Fibroblast of lung (primary cell): Measurements from ENCODE around the gene PAK6. TPM values are rescaled to one million over a fixed set of nuclear protein-coding genes. Genes with fewer than 3 reads are reported as not detected.

Experiments used
- DNase-seq, 2 donors: peaks; one replicate each; pipeline versions ENCODE4 v3.0.0 to v3.0.0-alpha.2; 2010; ENCODE audit warnings: low read depth in 2 of 2
- H2AFZ ChIP-seq: 2 replicates; pipeline ENCODE4 v1.5.1; 2012; ENCODE audit warnings: low read length, control low read depth, inconsistent platforms
- H3K27ac ChIP-seq: 2 replicates; pipeline ENCODE4 v1.5.1; 2011; ENCODE audit warnings: low read length, control low read depth; ENCODE audit not compliant: insufficient read depth
- H3K27me3 ChIP-seq: 2 replicates; pipeline ENCODE4 v1.5.1; 2011; ENCODE audit warnings: mild to moderate bottlenecking, low read length; ENCODE audit not compliant: control insufficient read depth, insufficient read depth
- H3K36me3 ChIP-seq: 2 replicates; pipeline ENCODE4 v1.5.1; 2011; ENCODE audit warnings: low read length; ENCODE audit not compliant: control insufficient read depth, insufficient read depth
- H3K4me1 ChIP-seq: 2 replicates; pipeline ENCODE4 v1.5.1; 2011; ENCODE audit warnings: low read length; ENCODE audit not compliant: control insufficient read depth, insufficient read depth; ENCODE audit errors: extremely low read depth
- H3K4me2 ChIP-seq: 2 replicates; pipeline ENCODE4 v1.5.1; 2011; ENCODE audit warnings: low read length, control low read depth; ENCODE audit not compliant: insufficient read depth; ENCODE audit errors: extremely low read depth
- H3K4me3 ChIP-seq, 4 experiments: fragments of 200-600 bp in 1 of 4; sonication (generic) in 1 of 4; replicated peaks in 1 of 4; 2 replicates each; pipeline ENCODE4 v1.5.1; 2011 to 2016; ENCODE audit warnings: low read length in 4 of 4, low read depth in 3 of 4, mild to moderate bottlenecking in 3 of 4, control low read depth in 2 of 4, inconsistent platforms in 1 of 4, mixed read lengths in 1 of 4; ENCODE audit not compliant: insufficient read depth in 1 of 4; ENCODE audit errors: control extremely low read depth in 1 of 4
- H3K79me2 ChIP-seq: 2 replicates; pipeline ENCODE4 v1.5.1; 2012; ENCODE audit warnings: mild to moderate bottlenecking, low read length, inconsistent platforms; ENCODE audit not compliant: control insufficient read depth, insufficient read depth
- H3K9ac ChIP-seq: 2 replicates; pipeline ENCODE4 v1.5.1; 2011; ENCODE audit warnings: mild to moderate bottlenecking, low read length, control low read depth; ENCODE audit not compliant: insufficient read depth
- H3K9me3 ChIP-seq: 2 replicates; pipeline ENCODE4 v1.5.1; 2012; ENCODE audit warnings: low read depth, low read length; ENCODE audit not compliant: control insufficient read depth, insufficient read depth
- H4K20me1 ChIP-seq: 2 replicates; pipeline ENCODE4 v1.5.1; 2011; ENCODE audit warnings: low read length; ENCODE audit not compliant: control insufficient read depth, insufficient read depth; ENCODE audit errors: extremely low read depth
- EZH2 ChIP-seq: IDR thresholded peaks from 2 replicates; pipeline ENCODE4 v1.5.1; 2012; ENCODE audit warnings: low read length, control low read depth, mild to moderate bottlenecking; ENCODE audit errors: missing control alignments
- polyA plus RNA-seq, 2 donors: library from polyadenylated mRNA; depleted of rRNA in 1 of 2; stranded (reverse) in 1 of 2; unstranded in 1 of 2; fragments of >200 nt; gene quantifications; 2 replicates each; pipeline ENCODE4 v1.2.1, GENCODE V29; 2011 to 2012; ENCODE audit warnings: missing spikeins in 1 of 2
- total RNA-seq: library from RNA; depleted of rRNA; stranded (reverse); fragments of >200 nt; gene quantifications from 2 replicates; pipeline ENCODE4 v1.2.1, GENCODE V29; 2014
- TF ChIP-seq, protein P1 (sequence below), 2 donors: IDR thresholded peaks in 1 of 2; conservative IDR thresholded peaks in 1 of 2; 1 replicate in 1 of 2; 2 replicates in 1 of 2; pipeline ENCODE4 v1.5.1; 2011 to 2012; ENCODE audit warnings: low read length in 2 of 2, control low read depth in 1 of 2, inconsistent platforms in 1 of 2, low read depth in 1 of 2, mild to moderate bottlenecking in 1 of 2

PAK6 gene
- total and polyA plus RNA-seq, 2 donors (not counting 1 experiment from before 2014, with no cell fraction given), result 0.03 TPM; not detected in 1

- H3K79me2 ChIP-seq, result peaks cover 4% of the 10 kb centered on the region
- peak overlapping the region in 3 of 4 experiments; percentile 20 to 45 (median 42) for H3K4me3 ChIP-seq
- no peaks in the 10 kb centered on the region for H3K9me3 ChIP-seq
- H3K27me3 ChIP-seq, result peaks cover 2% of the 10 kb centered on the region
- peak overlapping the region; percentile 29 for H3K4me2 ChIP-seq
- DNase-seq, result no peak
- H3K4me1 ChIP-seq, result peaks cover 12% of the 10 kb centered on the region
- TF ChIP-seq, protein P1, sequence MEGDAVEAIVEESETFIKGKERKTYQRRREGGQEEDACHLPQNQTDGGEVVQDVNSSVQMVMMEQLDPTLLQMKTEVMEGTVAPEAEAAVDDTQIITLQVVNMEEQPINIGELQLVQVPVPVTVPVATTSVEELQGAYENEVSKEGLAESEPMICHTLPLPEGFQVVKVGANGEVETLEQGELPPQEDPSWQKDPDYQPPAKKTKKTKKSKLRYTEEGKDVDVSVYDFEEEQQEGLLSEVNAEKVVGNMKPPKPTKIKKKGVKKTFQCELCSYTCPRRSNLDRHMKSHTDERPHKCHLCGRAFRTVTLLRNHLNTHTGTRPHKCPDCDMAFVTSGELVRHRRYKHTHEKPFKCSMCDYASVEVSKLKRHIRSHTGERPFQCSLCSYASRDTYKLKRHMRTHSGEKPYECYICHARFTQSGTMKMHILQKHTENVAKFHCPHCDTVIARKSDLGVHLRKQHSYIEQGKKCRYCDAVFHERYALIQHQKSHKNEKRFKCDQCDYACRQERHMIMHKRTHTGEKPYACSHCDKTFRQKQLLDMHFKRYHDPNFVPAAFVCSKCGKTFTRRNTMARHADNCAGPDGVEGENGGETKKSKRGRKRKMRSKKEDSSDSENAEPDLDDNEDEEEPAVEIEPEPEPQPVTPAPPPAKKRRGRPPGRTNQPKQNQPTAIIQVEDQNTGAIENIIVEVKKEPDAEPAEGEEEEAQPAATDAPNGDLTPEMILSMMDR (conservative IDR thresholded peaks at IDR 0.05 in 1 of 2, IDR thresholded peaks at IDR 0.05 in 1 of 2; ENCODE audit: low read depth in 1 of 2, low read length in 2 of 2), result no peak
- TF ChIP-seq EZH2, result no peak
- no peaks in the 10 kb centered on the region for H4K20me1 ChIP-seq
- no peaks in the 10 kb centered on the region for H3K36me3 ChIP-seq
- H2AFZ ChIP-seq, result no peak overlapping the region
- H3K9ac ChIP-seq, result no peak overlapping the region
- H3K27ac ChIP-seq, result no peak overlapping the region
These were observed 83.8 kb downstream of the PAK6 start for GRCh38 chr15:40322531-40323238.

GRCh38 chr15:40323239-40323952, 84.5 kb downstream of the PAK6 start, which contains the start of gene INAFM2:
Gene INAFM2 (plus strand): TSS chr15:40323692. CDS start chr15:40324056, 364 bp downstream.
- peaks cover 12% of the 10 kb centered on the region for H3K4me1 ChIP-seq
- H3K27ac ChIP-seq, result no peak within 1 kb of the TSS
- peaks cover 4% of the 10 kb centered on the region for H3K79me2 ChIP-seq
- no peaks in the 10 kb centered on the region for H3K36me3 ChIP-seq
- H4K20me1 ChIP-seq, result no peaks in the 10 kb centered on the region
- H3K4me2 ChIP-seq, result peak within 1 kb of the TSS; percentile 87
- H3K9me3 ChIP-seq, result no peaks in the 10 kb centered on the region
- peak within 1 kb of the TSS; percentile 68 for H3K9ac ChIP-seq
- H2AFZ ChIP-seq, result no peak within 1 kb of the TSS
- H3K4me3 ChIP-seq, result peak within 1 kb of the TSS; percentile 55 to 66 (median 61)
- TF ChIP-seq, protein P1 (conservative IDR thresholded peaks at IDR 0.05 in 1 of 2, IDR thresholded peaks at IDR 0.05 in 1 of 2; ENCODE audit: low read depth in 1 of 2, low read length in 2 of 2), result peak; percentile 46 to 52
- TF ChIP-seq EZH2, result no peak
- no peaks in the 10 kb centered on the region for H3K27me3 ChIP-seq
- DNase-seq, result peak; percentile 91 to 94
